Neural progenitor cell (in vitro differentiated cells): ENCODE measurements around the gene OTOS. TPM values are rescaled to one million over a fixed set of nuclear protein-coding genes. Genes with fewer than 3 reads are reported as not detected.

Experiments
- DNase-seq: peaks from one replicate; pipeline ENCODE4 v3.0.0-alpha.2; 2016; ENCODE audit warnings: low spot score
- H2AFZ ChIP-seq: fragments of 200-600 bp; sonication (generic); replicated peaks from 2 replicates; pipeline ENCODE4 v1.6.1; 2016; ENCODE audit warnings: antibody characterized with exemption
- H3F3A ChIP-seq: fragments of 200-600 bp; sonication (generic); 2 replicates; pipeline ENCODE4 v1.6.1; 2016; ENCODE audit warnings: antibody characterized with exemption, low read depth
- H3K27ac ChIP-seq: fragments of 200-600 bp; sonication (generic); 2 replicates; pipeline ENCODE4 v1.5.1; 2016; ENCODE audit warnings: mild to moderate bottlenecking
- H3K27me3 ChIP-seq: fragments of 200-600 bp; sonication (generic); 2 replicates; pipeline ENCODE4 v1.6.1; 2016; ENCODE audit warnings: mild to moderate bottlenecking, moderate library complexity
- H3K36me3 ChIP-seq: fragments of 200-600 bp; sonication (generic); 2 replicates; pipeline ENCODE4 v1.5.1; 2016
- H3K4me1 ChIP-seq: fragments of 200-600 bp; sonication (generic); 2 replicates; pipeline ENCODE4 v1.6.1; 2016; ENCODE audit warnings: mixed run types
- H3K4me2 ChIP-seq: fragments of 200-600 bp; sonication (generic); 2 replicates; pipeline ENCODE4 v1.6.1; 2016
- H3K4me3 ChIP-seq: fragments of 200-600 bp; sonication (generic); 2 replicates; pipeline ENCODE4 v1.5.1; 2016
- H3K79me2 ChIP-seq: fragments of 200-600 bp; sonication (generic); 2 replicates; pipeline ENCODE4 v1.6.1; 2016; ENCODE audit warnings: low read depth
- H3K9ac ChIP-seq: fragments of 200-600 bp; sonication (generic); 2 replicates; pipeline ENCODE4 v1.6.1; 2016
- H3K9me3 ChIP-seq: fragments of 200-600 bp; sonication (generic); 2 replicates; pipeline ENCODE4 v1.5.1; 2016; ENCODE audit warnings: low read depth
- H4K20me1 ChIP-seq: fragments of 200-600 bp; sonication (generic); 2 replicates; pipeline ENCODE4 v1.6.1; 2016; ENCODE audit warnings: low read depth
- H3K27ac Mint-ChIP-seq: 3 replicates; pipeline ENCODE4 v1.8.0; 2021; ENCODE audit warnings: mixed read lengths
- H3K27me3 Mint-ChIP-seq: 2 replicates; pipeline ENCODE4 v1.8.0; 2022; ENCODE audit warnings: low read depth, mild to moderate bottlenecking, inconsistent platforms, moderate library complexity, mixed read lengths; ENCODE audit not compliant: insufficient read depth
- H3K36me3 Mint-ChIP-seq: 3 replicates; pipeline ENCODE4 v1.8.0; 2021; ENCODE audit warnings: mixed read lengths
- H3K4me1 Mint-ChIP-seq: 3 replicates; pipeline ENCODE4 v1.8.0; 2021; ENCODE audit warnings: mixed read lengths
- H3K4me3 Mint-ChIP-seq: 3 replicates; pipeline ENCODE4 v1.8.0; 2021; ENCODE audit warnings: mild to moderate bottlenecking, moderate library complexity, mixed read lengths
- H3K9me3 Mint-ChIP-seq: 3 replicates; pipeline ENCODE4 v1.8.0; 2020; ENCODE audit warnings: mixed read lengths
- CTCF ChIP-seq: fragments of 200-600 bp; sonication (generic); IDR thresholded peaks from 2 replicates; pipeline ENCODE4 v1.5.1; 2017; ENCODE audit warnings: antibody characterized with exemption, mild to moderate bottlenecking
- EZH2 ChIP-seq: fragments of 200-600 bp; sonication (generic); IDR thresholded peaks from 2 replicates; pipeline ENCODE4 v1.6.1; 2017; ENCODE audit warnings: antibody characterized with exemption, mild to moderate bottlenecking, moderate library complexity
- EZH2phosphoT487 ChIP-seq: fragments of 200-600 bp; sonication (generic); IDR thresholded peaks from 2 replicates; pipeline ENCODE4 v1.6.1; 2017; ENCODE audit warnings: antibody characterized with exemption
- total RNA-seq: library from RNA; depleted of rRNA; stranded (reverse); fragments of >200 nt; gene quantifications from 2 replicates; pipeline ENCODE4 v1.2.3, GENCODE V29; 2015; ENCODE audit warnings: low replicate concordance

OTOS gene
- total RNA-seq: not detected in 2 replicates

GRCh38 chr2:240140511-240140910 is at the start of gene OTOS:
OTOS (minus strand) TSS chr2:240140658; CDS start chr2:240140326, 332 bp downstream.
- Mint-ChIP-seq H3K27ac (peak within 1 kb of the TSS; percentile 66), H3K4me3 (peak within 1 kb of the TSS; percentile 55), H3K27me3 (peaks cover 7% of the 10 kb centered on the region), H3K36me3 (no peaks in the 10 kb centered on the region), H3K4me1 (peaks cover 21% of the 10 kb centered on the region), H3K9me3 (no peaks in the 10 kb centered on the region)
- TF ChIP-seq CTCF: no peak
- TF ChIP-seq EZH2: no peak
- no peak for TF ChIP-seq EZH2phosphoT487
- peaks cover 6% of the 10 kb centered on the region for H3K79me2 ChIP-seq
- DNase-seq: peak; percentile 52
- H3K4me1 ChIP-seq: peaks cover 18% of the 10 kb centered on the region
- H3K36me3 ChIP-seq: no peaks in the 10 kb centered on the region
- H4K20me1 ChIP-seq: peaks cover 3% of the 10 kb centered on the region
- peaks cover 19% of the 10 kb centered on the region for H3K27me3 ChIP-seq
- H3K27ac ChIP-seq: no peak within 1 kb of the TSS
- peaks cover 12% of the 10 kb centered on the region for H3F3A ChIP-seq
- peak within 1 kb of the TSS; percentile 68 for H3K4me2 ChIP-seq
- H3K9ac ChIP-seq: no peak within 1 kb of the TSS
- no peaks in the 10 kb centered on the region for H3K9me3 ChIP-seq
- H3K4me3 ChIP-seq: no peak within 1 kb of the TSS
- peak within 1 kb of the TSS; percentile 61 for H2AFZ ChIP-seq

GRCh38 chr2:240189686-240190085 is 49.2 kb upstream of the OTOS start:
- Histone ChIP-seq H4K20me1 (no peaks in the 10 kb centered on the region), H3K9me3 (no peaks in the 10 kb centered on the region), H3F3A (peaks cover 6% of the 10 kb centered on the region), H3K79me2 (no peaks in the 10 kb centered on the region), H3K9ac (no peak overlapping the region), H2AFZ (no peak overlapping the region), H3K36me3 (no peaks in the 10 kb centered on the region), H3K4me3 (no peak overlapping the region), H3K27me3 (no peaks in the 10 kb centered on the region), H3K4me1 (peaks cover 8% of the 10 kb centered on the region), H3K27ac (no peak overlapping the region), H3K4me2 (no peak overlapping the region)
- Mint-ChIP-seq H3K27ac (no peak overlapping the region), H3K9me3 (peaks cover 23% of the 10 kb centered on the region), H3K4me1 (peaks cover 12% of the 10 kb centered on the region), H3K27me3 (peaks cover 14% of the 10 kb centered on the region), H3K4me3 (no peak overlapping the region), H3K36me3 (no peaks in the 10 kb centered on the region)
- no peak for TF ChIP-seq CTCF
- DNase-seq: no peak

- H2AFZ ChIP-seq: no peak overlapping the region
These were observed 47.6 kb upstream of the OTOS start for GRCh38 chr2:240187989-240188590.

More at GRCh38 chr2:240187989-240188590, 47.6 kb upstream of the OTOS start:
- no peaks in the 10 kb centered on the region for H3K9me3 ChIP-seq
- no peaks in the 10 kb centered on the region for H3K27me3 ChIP-seq
- no peak overlapping the region for H3K4me3 ChIP-seq
- H3K79me2 ChIP-seq: no peaks in the 10 kb centered on the region
- H3K27me3 Mint-ChIP-seq: peaks cover 18% of the 10 kb centered on the region
- no peak overlapping the region for H3K9ac ChIP-seq
- H3K4me1 ChIP-seq: no peaks in the 10 kb centered on the region
- no peaks in the 10 kb centered on the region for H3K4me1 Mint-ChIP-seq
- TF ChIP-seq EZH2 (no peak), CTCF (no peak), EZH2phosphoT487 (no peak)
- no peaks in the 10 kb centered on the region for H4K20me1 ChIP-seq
- peaks cover 23% of the 10 kb centered on the region for H3K9me3 Mint-ChIP-seq
- H3K4me3 Mint-ChIP-seq: no peak overlapping the region
- no peak overlapping the region for H3K27ac Mint-ChIP-seq
- no peaks in the 10 kb centered on the region for H3F3A ChIP-seq
- H3K36me3 ChIP-seq: no peaks in the 10 kb centered on the region
- H3K27ac ChIP-seq: no peak overlapping the region
- no peaks in the 10 kb centered on the region for H3K36me3 Mint-ChIP-seq
- no peak for DNase-seq
- H3K4me2 ChIP-seq: no peak overlapping the region
